Skin epidermis (tissue), 12 donors: ENCODE results near the gene SETD5.

ENCODE experiments used
- H3K27ac ChIP-seq, 21 experiments: fragments of 200-600 bp; sonication (generic) in 11 of 21; one replicate each; pipeline ENCODE4 v1.5.0; 2020; ENCODE audit warnings: mild to moderate bottlenecking in 3 of 21, inconsistent platforms in 2 of 21, moderate library complexity in 2 of 21
- H3K4me3 ChIP-seq, 7 experiments: fragments of 200-600 bp; sonication (generic) in 2 of 7; one replicate each; pipeline ENCODE4 v1.5.0; 2020; ENCODE audit warnings: inconsistent platforms in 2 of 7, mild to moderate bottlenecking in 2 of 7, moderate library complexity in 1 of 7

The SETD5 gene, protein sequence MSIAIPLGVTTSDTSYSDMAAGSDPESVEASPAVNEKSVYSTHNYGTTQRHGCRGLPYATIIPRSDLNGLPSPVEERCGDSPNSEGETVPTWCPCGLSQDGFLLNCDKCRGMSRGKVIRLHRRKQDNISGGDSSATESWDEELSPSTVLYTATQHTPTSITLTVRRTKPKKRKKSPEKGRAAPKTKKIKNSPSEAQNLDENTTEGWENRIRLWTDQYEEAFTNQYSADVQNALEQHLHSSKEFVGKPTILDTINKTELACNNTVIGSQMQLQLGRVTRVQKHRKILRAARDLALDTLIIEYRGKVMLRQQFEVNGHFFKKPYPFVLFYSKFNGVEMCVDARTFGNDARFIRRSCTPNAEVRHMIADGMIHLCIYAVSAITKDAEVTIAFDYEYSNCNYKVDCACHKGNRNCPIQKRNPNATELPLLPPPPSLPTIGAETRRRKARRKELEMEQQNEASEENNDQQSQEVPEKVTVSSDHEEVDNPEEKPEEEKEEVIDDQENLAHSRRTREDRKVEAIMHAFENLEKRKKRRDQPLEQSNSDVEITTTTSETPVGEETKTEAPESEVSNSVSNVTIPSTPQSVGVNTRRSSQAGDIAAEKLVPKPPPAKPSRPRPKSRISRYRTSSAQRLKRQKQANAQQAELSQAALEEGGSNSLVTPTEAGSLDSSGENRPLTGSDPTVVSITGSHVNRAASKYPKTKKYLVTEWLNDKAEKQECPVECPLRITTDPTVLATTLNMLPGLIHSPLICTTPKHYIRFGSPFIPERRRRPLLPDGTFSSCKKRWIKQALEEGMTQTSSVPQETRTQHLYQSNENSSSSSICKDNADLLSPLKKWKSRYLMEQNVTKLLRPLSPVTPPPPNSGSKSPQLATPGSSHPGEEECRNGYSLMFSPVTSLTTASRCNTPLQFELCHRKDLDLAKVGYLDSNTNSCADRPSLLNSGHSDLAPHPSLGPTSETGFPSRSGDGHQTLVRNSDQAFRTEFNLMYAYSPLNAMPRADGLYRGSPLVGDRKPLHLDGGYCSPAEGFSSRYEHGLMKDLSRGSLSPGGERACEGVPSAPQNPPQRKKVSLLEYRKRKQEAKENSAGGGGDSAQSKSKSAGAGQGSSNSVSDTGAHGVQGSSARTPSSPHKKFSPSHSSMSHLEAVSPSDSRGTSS (N-terminal part only)

DNA sequence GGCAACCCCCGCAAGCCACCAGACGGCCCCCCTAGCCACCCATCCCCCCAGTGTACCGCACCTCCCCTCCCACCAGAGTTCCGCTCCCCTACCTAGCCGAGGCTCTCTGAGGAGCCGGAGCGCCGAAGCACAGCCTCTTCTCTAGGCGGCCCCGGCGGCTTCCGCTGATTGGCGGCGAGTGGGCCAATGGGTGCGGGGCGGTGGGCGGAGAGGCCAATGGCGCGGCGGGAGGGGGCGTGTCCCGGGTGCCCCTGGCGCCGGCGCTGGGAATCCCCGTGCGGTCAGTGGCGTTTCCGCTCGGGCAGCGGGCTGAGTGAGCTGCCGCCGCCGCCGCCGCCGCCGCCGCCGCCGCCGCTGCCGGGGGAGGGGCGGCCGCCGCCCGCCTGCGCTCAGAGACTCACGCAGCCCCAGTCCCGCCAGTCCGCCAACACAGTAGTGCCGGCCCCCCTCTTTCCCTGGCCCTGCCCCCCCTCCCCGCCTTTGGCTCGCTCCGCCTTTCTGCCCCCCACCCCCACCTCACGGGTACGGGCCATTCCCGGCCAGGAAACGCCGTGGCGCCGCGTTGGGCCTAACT is at the start of gene SETD5:
TSS of gene SETD5 (plus strand) at position 284 of the 574 bp plus-strand sequence. CDS start 31,324 bp downstream, outside the sequence.
- Histone ChIP-seq H3K27ac (peak within 1 kb of the TSS; percentile 96 to 100 (median 99)), H3K4me3 (peak within 1 kb of the TSS; percentile 75 to 92 (median 90))

DNA sequence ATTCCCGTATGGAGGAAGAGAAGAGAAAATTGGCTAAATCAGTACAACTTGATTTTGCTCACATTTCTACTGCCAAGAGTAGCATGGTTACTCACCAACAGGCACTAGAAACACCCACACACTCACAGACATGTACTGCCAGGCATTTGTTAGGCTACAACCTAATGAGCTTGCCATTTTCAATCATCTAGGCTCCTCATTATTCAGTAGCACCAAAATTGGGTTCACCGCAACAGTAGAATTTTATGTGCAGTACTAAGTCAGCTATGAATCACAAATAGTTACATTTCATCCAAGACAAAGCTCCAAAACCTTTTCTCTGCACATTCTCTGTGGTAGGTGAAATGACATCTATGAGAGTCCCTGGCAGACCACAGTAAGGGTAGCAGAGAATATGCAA is 49.5 kb upstream of the SETD5 start:
- Histone ChIP-seq H3K27ac (no peak overlapping the region), H3K4me3 (no peak overlapping the region)

DNA sequence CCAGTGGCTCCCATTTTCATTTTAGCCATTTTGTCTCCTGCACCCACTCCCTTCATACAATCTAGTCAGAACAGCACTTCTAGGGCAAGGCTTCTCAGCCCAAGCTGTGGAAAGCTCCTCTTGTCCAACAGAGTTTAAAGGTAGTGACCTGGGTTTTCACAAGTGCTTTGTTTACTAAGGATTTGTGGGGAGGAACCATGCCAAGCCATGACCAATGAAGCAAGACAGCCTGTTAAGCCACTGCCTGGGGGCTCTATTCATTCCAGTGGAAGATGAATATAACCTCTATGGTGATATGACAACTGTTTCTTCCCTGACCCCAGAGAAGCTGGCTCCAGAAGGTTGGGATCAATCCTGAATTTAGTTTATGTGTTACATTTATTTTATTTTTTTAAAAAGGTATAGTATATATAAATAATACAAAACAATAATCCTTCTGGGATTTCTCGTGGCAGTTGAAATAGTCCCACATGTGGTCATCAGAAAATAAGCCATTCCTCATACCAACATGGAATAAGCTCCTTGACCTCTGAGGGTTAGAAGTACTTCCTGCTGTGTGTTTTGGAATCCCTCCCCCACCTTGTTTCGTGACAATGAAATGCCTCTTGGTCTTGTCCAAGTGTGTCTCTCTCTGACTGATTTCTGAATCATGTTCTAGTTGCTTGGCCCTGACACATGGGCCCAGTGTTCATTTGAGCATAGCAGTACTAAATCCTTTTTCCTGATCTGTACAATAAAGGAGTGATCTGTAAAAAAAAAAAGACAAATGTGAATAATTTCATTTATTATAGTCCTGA is 47.9 kb upstream of the SETD5 start:
- Histone ChIP-seq H3K4me3 (no peak overlapping the region), H3K27ac (no peak overlapping the region)

DNA sequence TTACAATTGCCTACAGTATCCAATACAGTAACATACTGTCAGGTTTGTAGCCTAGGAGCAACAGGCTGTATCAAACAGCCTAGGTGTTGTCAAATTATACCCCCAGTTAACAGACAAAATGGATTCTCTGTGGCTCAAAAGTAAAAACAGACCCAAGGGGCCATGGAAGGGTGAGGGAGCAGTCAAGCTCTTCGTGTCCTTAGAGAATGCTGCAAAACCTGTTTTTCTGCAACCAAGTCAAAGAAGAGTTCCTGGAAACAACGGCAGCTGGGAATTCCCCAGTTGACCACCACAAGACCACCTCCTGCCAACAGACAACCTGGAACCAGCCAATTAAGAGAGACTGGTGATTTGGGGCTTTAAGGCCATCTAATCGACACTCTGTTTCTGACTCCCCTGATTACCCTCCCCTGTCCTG is 45.7 kb upstream of the SETD5 start:
- Histone ChIP-seq H3K27ac (no peak overlapping the region), H3K4me3 (no peak overlapping the region)

DNA sequence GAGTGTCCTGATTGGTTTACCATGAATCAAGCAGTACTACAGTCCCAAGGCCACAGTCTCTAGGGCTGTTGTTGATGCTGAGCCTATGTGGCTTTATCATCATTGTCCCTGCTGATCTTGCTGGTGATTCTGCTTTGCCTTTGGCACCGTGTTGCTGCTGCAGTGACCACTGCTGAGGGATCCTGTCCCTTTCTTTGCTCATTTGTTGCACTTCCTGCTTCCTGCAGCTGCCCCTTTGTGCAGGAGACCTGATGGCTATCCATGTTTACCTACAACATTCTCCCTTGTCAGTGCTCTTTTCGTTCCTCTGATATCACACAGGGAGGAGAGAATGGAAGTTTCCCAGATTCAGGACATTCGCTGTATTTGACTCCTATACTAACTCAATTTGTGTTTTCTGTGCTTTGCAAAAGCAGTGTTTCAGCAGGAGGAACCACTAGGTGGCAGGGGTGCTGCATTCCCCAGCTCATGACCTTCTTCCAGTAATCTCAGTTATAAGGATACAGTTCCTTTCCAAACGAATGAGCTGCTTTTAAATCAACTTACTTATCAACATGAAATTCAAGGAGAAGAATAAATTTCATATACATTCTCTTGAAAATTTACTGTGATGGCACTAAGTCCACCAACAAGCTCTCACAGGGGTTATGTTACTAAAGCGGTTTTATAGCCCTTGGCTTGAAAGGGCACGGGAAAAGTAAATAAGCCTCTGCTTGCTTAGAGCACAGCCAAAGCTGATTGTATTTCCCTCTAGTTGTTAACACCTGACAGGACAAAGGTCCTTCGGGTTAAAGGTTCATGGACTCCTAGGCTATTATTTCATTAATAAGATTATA is 44.3 kb upstream of the SETD5 start:
- Histone ChIP-seq H3K4me3 (no peak overlapping the region), H3K27ac (no peak overlapping the region)

DNA sequence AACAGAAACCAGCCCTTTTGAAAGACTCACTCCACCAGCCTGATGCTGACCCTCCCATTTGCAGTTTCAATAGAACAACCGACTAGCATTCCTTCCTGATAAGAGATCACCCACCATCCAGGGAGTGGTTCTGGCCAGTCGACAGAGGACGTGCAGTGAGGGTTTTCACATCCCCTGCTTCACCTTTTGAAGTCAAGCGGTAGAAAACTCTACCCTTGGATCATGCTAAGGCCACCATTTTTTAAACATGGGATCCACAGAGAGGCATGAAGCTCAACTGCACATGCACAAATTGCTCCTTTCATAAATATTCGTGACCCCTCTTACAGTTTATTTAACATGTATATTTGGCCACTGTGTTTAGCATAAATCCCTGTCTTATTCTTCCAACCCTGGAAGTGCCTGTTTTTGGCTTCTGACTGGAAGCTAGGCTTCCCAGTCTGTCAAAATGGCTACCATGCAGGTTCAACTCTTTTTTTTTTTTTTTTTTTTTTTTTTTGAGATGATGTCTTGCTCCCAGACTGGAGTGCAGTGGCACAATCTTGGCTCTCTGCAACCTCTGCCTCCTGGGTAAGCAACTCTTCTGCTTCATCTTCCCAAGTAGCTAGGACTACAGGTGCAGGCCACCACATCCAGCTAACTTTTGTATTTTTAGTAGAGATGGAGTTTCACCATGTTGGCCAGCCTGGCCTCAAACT is 35.6 kb upstream of the SETD5 start:
- peak overlapping the region in 3 of 7 experiments; percentile 62 to 72 (median 69) for H3K4me3 ChIP-seq
- peak overlapping the region in 6 of 21 experiments; percentile 79 to 96 (median 90) for H3K27ac ChIP-seq

DNA sequence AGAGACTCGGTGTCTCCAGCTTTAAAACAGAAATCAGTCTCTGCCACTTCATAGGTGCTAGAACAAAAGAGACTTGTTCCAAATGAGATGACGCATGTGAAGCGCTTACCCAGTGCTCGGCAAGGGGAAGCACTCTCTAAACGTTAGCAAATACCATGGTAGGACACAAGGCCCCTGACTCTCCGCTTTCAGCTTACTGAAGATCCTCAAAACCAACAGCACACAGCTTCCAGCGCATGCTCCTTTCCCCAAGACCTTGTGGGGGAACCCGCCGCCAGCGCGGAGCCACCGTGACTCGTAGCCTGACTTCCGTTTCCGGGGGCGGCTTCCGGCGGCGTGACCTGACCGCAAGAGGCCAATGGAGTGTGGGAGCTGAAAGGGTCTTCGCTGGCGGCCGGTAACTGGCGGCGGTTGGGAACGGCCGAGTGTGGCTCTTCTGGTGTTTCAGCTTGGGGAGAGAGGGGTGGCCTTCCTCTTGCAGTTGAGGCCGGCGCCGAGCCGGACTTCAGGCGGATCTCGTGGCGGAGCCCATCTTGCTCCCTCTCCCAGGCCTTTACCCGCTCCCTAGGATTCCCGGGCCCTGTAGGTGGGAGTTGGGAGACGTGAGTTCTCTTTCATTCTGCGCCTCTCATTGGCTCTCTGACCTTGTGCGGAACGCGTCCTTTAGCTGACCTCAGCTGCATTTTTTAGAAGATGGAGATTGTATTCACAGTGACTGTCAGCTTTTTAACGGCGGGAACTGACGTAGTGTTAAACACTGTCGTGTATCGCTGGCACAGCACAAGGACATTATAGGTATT is 34.5 kb upstream of the SETD5 start, which contains the start of gene THUMPD3:
TSS of gene THUMPD3 (plus strand) at position 324 of the 800 bp plus-strand sequence. CDS start 2,015 bp downstream, outside the sequence.
- peak within 1 kb of the TSS; percentile 51 to 96 (median 89) for H3K27ac ChIP-seq

DNA sequence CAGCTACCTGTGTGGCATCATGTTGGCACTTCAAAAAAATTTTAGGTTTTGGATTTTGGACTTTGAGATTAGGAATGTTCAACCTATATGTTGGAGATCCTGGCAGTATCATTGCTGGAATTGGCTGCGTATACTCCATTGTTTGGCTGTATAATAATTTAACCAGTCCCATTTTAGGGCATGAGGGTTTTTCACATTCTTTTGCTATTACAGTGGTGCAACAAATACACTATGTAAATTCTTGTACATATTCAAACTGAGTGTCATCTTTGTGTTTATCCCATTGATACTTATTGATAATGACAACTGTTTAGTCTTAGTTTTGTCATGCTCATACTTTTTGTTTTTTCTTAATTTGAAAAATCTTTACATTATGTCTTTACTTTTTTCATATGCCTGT is 27.9 kb upstream of the SETD5 start:
- no peak overlapping the region for H3K4me3 ChIP-seq
- no peak overlapping the region for H3K27ac ChIP-seq

More for the DNA sequence above, 34.5 kb upstream of the SETD5 start, which contains the start of gene THUMPD3:
- H3K4me3 ChIP-seq = peak within 1 kb of the TSS; percentile 50 to 77 (median 67)

DNA sequence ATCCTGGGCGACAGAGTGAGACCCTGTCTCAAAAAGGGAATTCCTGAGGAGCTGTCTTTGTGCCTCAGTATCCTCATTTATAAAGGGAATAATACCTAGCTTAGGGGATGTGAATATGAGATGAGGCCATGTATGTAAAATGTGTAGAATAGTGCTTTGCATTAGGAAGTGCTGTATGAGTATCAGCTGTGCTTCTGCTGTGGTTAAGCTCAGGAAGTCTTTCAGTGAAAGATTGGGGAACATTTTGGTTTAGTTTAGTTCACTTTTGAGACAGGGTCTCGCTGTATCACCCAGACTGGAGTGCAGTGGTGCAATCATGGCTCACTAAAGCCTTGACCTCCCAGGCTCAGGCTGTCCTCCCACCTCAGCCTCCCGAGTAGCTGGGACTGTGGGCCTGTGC is 23.9 kb upstream of the SETD5 start:
- Histone ChIP-seq H3K27ac (no peak overlapping the region), H3K4me3 (no peak overlapping the region)

DNA sequence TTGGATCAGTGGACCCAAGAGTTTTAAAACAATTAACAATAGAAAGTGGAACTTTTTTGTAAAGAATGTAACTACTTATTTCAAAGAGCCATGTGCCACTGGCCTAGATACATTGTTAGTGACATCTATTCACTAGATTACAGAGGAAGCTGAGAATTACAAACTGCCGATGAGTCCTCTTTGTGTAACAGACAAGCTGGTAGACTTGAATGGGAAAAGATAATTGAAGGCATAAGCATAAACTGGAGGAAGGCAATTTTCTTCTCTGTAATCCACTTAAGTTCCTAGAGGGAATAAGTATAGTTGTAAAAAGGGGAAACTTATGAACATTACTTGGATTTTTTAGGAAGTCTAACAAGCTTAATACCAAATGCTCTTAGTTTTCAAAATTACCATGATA is 19.4 kb upstream of the SETD5 start:
- Histone ChIP-seq H3K4me3 (no peak overlapping the region), H3K27ac (no peak overlapping the region)

DNA sequence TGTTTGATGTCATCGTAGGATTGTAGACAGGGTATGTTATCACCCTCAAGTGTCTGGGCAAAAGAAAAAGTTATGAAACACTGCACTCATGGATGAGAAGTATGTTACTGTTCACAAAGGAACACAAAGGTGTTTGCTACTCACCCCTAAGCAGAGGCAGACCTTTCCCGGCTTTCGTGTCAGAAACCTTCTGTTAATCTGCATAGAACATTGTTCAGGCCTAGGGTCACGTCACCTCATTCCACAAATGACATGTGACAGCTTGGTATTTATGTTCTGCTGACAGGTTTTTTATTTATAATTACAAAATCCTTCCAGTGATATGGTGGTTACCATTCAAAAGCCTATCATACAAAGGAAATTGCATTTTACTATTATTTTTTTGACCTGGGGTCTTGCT is 18.1 kb upstream of the SETD5 start:
- Histone ChIP-seq H3K27ac (no peak overlapping the region), H3K4me3 (no peak overlapping the region)

DNA sequence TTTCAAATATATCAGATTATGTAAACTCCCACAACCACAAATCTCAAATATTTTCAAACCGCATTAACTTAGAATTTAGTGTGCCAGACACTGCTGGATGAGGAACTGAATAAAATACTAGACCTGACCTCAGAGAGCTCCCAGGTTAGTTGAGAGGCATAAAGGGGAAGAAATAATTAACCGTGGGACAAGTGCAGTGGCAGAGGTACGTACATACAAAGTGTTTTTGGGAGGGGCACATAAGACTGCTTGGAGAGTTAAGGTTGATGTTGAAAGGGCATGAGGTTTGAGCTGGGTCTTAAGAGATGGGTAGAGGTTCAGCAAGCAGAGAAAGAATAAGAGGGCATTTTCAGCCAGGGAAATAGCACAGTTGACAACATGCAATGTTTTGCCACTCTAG is 17.4 kb upstream of the SETD5 start:
- Histone ChIP-seq H3K27ac (no peak overlapping the region), H3K4me3 (no peak overlapping the region)

DNA sequence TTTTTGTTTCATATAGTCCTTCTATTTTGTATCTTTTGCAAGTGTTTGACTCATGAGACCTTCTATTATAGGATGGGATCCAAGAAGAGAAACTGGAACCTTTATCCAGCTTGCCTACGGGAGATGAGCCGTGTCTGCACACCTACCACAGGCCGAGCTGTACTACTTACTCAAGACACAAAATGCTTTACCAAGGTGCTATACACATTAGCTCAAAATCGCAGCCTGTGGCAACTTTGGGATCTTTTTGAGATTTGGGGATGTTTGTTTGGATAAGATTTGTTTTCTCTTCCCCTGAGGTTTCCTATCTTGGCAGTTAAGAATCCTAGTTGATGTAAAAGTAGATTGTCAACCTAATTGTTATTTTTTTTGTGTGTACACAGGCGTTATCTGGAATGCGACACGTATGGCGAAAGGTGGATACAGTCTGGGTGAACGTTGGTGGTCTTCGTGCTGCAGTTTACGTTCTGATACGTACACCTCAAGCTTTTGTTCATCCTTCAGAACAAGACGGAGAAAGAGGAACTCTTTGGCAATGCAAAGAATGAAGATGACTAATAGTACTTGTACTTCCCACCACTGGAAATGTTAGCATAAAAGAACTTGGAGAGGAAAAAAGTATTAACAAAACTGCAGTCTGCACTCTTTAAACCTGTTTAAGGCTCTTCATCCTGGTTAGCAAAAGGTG is 13.1 kb upstream of the SETD5 start:
- Histone ChIP-seq H3K4me3 (no peak overlapping the region), H3K27ac (peak overlapping the region in 2 of 21 experiments; percentile 10 to 66)

DNA sequence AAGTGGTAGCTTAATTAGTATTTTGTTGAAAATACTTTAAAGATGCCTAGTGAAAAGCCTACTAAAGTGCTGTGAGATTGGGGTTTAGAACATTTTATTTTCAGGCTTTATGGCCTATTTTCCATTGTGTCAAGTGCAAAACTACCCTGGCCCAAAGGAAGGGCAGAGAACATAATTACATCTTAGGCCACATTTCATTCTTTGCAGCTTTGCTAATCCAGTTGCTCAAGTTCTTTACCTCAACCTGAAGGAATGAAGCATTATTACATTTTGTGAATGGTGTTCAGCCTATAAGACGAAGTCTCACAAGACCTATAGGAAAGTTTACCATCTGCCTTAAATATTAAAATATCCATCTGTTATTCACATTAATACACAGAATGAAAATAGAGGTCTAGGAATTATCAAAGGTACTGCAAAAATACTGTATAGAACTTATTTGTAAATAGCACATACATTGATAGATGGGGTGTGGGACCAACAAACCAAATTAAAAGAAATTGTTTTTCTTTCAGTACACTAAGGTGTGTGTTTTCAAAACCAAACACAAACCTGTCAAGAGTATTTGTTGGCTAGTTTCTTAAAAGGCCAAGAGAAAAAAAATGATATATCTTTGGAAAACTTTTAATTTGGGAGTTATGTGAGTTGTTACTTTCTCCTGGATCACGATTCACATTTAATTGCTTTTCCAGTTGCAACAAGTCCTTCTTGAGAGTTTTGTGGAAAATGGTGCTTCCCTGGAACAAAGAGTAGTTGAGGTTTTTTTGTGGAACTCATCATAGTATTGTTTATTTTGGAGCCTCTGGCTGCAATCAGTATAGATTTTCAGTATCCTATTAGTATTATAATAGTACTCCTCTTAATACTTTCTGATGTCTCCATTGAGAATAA is 12.0 kb upstream of the SETD5 start:
- Histone ChIP-seq H3K27ac (peak overlapping the region in 2 of 21 experiments; percentile 16 to 66), H3K4me3 (no peak overlapping the region)

DNA sequence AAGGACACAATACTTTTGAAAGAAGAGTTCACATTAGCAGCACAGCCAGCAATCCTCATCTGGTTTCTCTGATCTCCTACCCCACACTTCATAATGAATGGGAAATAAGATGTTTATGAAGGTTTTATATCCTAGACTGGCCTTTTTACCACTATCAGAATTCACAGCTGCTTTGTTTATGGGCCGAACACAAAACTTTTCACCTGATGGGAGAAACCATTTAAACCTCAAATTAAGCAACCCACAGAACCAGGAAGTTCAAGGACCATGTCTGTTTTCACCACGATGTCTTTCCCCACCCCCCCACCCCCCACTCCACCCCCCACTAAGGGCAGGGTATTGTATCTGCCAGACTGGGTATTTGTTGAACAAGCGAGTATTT is 11.3 kb upstream of the SETD5 start:
- H3K27ac ChIP-seq = peak overlapping the region in 1 of 21 experiments; percentile 16

More for the DNA sequence above, 11.3 kb upstream of the SETD5 start:
- H3K4me3 ChIP-seq = no peak overlapping the region
